ENCODE results near the gene CPLX1. TPM values are rescaled to one million over a fixed set of nuclear protein-coding genes. Genes with fewer than 3 reads are reported as not detected.
"Not testable (repeated sequence)": the region's sequence is repeated elsewhere in the genome, so short reads cannot be mapped to it uniquely, and the experiment has no call there.

Gene CPLX1
- total RNA-seq, 1 experiment from 2014 or later, result 2.7 TPM

GRCh38 chr4:784401-785331 is 41.3 kb downstream of the CPLX1 start:
- POLR2A ChIA-PET, result interaction anchor here (1.4 kb wide), 1 partner anchor 148 kb away, joined by 4 read pairs; the partner anchor contains the start of genes GAK and TMEM175
- no TSS peak for BruUV-seq (replicated peaks)
- Mint-ChIP-seq H3K27ac (ENCODE audit: low read depth, unreplicated experiment) (no peak overlapping the region), H3K4me1 (ENCODE audit: insufficient read depth, unreplicated experiment) (peaks cover 12% of the 10 kb centered on the region), H3K36me3 (ENCODE audit: insufficient read depth, unreplicated experiment) (peaks cover 8% of the 10 kb centered on the region), H3K27me3 (ENCODE audit: insufficient read depth, unreplicated experiment) (no peaks in the 10 kb centered on the region), H3K9me3 (ENCODE audit: unreplicated experiment) (no peaks in the 10 kb centered on the region), H3K4me3 (ENCODE audit: unreplicated experiment) (no peak overlapping the region)
- TF ChIP-seq CTCF (IDR thresholded peaks at IDR 0.05; ENCODE audit: unreplicated experiment), result no peak
- intact Hi-C loops (cut with micrococcal nuclease), result no loop called here
- CTCF ChIA-PET, result no interaction called here
- DNase-seq (ENCODE audit: unreplicated experiment), result no peak

GRCh38 chr4:781493-782216 is 44.3 kb downstream of the CPLX1 start:
- Mint-ChIP-seq H3K4me1 (ENCODE audit: insufficient read depth, unreplicated experiment) (peaks cover 19% of the 10 kb centered on the region), H3K36me3 (ENCODE audit: insufficient read depth, unreplicated experiment) (peaks cover 36% of the 10 kb centered on the region), H3K9me3 (ENCODE audit: unreplicated experiment) (no peaks in the 10 kb centered on the region), H3K4me3 (ENCODE audit: unreplicated experiment) (peak overlapping the region; percentile 81), H3K27ac (ENCODE audit: low read depth, unreplicated experiment) (peak overlapping the region; percentile 94), H3K27me3 (ENCODE audit: insufficient read depth, unreplicated experiment) (no peaks in the 10 kb centered on the region)
- no TSS peak for BruUV-seq (replicated peaks)
- DNase-seq (ENCODE audit: unreplicated experiment), result peak; percentile 99
- no peak for TF ChIP-seq CTCF (IDR thresholded peaks at IDR 0.05; ENCODE audit: unreplicated experiment)
- POLR2A ChIA-PET, result interaction anchor here (0.6 to 5.2 kb wide), 16 partner anchors 12 to 1887 kb away, joined by 3 to 68 read pairs (median 4); partner anchors contain the start of genes GAK, IDUA and TMEM175
- intact Hi-C loops (cut with micrococcal nuclease), result no loop called here
- CTCF ChIA-PET, result interaction anchor here (0.6 to 1.1 kb wide), 3 partner anchors 27 to 229 kb away, joined by 3 to 5 read pairs (median 4); partner anchors contain the start of gene FGFRL1

GRCh38 chr4:780716-781492 is 45.0 kb downstream of the CPLX1 start:
- TSS peak; percentile 46 for BruUV-seq (replicated peaks)
- Mint-ChIP-seq H3K36me3 (ENCODE audit: insufficient read depth, unreplicated experiment) (peaks cover 44% of the 10 kb centered on the region), H3K27me3 (ENCODE audit: insufficient read depth, unreplicated experiment) (no peaks in the 10 kb centered on the region), H3K9me3 (ENCODE audit: unreplicated experiment) (no peaks in the 10 kb centered on the region), H3K27ac (ENCODE audit: low read depth, unreplicated experiment) (peak overlapping the region; percentile 94), H3K4me1 (ENCODE audit: insufficient read depth, unreplicated experiment) (peaks cover 19% of the 10 kb centered on the region), H3K4me3 (ENCODE audit: unreplicated experiment) (peak overlapping the region; percentile 81)
- no peak for TF ChIP-seq CTCF (IDR thresholded peaks at IDR 0.05; ENCODE audit: unreplicated experiment)
- intact Hi-C loops (cut with micrococcal nuclease), result no loop called here
- ChIA-PET POLR2A (interaction anchor here (0.6 to 5.2 kb wide), 10 partner anchors 13 to 1888 kb away, joined by 3 to 68 read pairs (median 4); partner anchors contain the start of genes GAK, IDUA and TMEM175), CTCF (interaction anchor here (0.6 to 1.0 kb wide), 2 partner anchors 27 to 469 kb away, joined by 4 read pairs; no protein-coding TSS in a partner anchor)
- no peak for DNase-seq (ENCODE audit: unreplicated experiment)

- POLR2A ChIA-PET, result interaction anchor here (1.3 to 5.2 kb wide), 2 partner anchors 12 to 75 kb away, joined by 3 to 68 read pairs; no protein-coding TSS in a partner anchor
- intact Hi-C loops (cut with micrococcal nuclease); DNase-seq (ENCODE audit: unreplicated experiment); H3K27me3 Mint-ChIP-seq (ENCODE audit: insufficient read depth, unreplicated experiment); BruUV-seq (replicated peaks); H3K9me3 Mint-ChIP-seq (ENCODE audit: unreplicated experiment); CTCF ChIA-PET: not testable (repeated sequence)
- H3K36me3 Mint-ChIP-seq (ENCODE audit: insufficient read depth, unreplicated experiment), result peaks cover 50% of the 10 kb centered on the region
- H3K4me3 Mint-ChIP-seq (ENCODE audit: unreplicated experiment), result peak overlapping the region; percentile 81
- peaks cover 19% of the 10 kb centered on the region for H3K4me1 Mint-ChIP-seq (ENCODE audit: insufficient read depth, unreplicated experiment)
- peak overlapping the region; percentile 94 for H3K27ac Mint-ChIP-seq (ENCODE audit: low read depth, unreplicated experiment)
Observed at GRCh38 chr4:780255-780654, 45.7 kb downstream of the CPLX1 start.

Measured in MCF 10A (cell line).